ENCODE measurements around the gene NOL7. TPM values are rescaled to one million over a fixed set of nuclear protein-coding genes. Genes with fewer than 3 reads are reported as not detected.

NOL7 gene
- total RNA-seq, 1 experiment from 2014 or later, result 179 TPM

DNA sequence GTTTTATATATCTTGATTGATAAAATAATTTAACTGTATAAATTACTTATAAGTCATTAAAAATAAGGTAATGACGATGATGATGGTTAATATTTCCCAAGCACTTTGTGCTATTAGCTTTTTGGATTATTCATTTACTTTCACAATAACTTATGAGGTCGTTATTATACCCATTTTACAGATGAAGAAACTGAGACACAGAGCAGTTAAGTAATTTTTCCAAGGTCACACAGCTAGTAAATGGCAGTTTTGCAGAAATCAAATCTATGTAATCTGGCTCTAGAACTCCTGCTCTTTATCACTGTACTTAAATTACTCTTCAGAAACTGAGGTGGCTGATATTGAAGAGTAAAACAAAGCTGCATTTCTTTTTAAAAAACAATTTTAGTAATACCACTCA, 18.2 kb downstream of the NOL7 start:
- in situ Hi-C loops (cut with HindIII; ENCODE audit: low pct_unique_long_range_greater_than_20kb, low sequenced_read_pairs), result no loop called here
- DNase-seq (ENCODE audit: low read depth, low spot score), result no peak

DNA sequence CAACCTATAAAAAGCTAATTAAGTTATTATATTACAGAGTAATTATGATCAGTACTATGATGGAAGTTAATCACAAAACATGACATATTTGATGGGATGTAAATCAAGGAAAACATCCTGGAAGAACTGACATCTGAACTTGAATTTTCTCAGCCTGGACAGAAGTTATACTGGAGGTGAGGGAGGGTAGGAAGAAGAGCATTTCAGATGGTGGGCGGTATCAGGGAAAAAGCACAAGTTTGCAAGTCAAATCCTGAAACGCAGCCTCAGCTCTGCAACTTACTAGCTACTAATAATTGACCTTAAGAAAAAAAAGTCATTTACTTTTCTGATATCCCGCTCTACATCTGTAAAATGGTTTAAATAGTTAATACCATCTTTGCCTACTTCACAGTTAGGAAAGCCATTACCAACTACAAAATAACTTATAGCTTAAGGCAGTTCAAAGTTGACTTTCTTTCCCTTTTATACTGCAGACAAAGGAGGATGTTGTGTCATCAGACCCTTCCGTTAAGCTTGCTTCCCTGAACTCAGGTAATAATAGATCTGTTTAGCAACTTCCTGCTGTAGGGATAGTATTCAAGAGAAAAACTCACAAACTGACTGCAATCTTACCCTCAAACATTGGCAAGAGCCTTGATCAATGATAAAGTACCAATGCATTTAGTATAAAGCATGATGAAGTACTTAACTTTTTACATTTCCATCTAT, 21.0 kb downstream of the NOL7 start:
- DNase-seq (ENCODE audit: low read depth, low spot score), result no peak
- in situ Hi-C loops (cut with HindIII; ENCODE audit: low pct_unique_long_range_greater_than_20kb, low sequenced_read_pairs), result no loop called here

DNA sequence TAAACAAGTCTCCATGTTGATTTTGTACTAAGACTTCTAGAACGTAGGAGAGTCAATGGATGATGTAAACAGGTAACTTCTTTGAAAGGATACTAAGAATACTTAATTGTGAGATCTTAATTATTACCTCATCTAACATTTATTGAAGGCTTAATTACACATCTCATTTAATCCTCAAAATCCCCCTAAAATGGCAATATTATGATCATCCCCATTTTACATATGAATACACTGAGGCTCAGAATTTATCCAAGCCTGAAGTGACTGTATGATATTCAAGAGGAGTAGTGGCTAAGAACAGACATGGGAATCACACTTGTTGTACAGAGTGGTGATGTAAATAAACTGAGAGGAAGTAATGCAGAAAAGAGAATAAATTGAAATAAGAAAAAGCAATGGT, 22.9 kb downstream of the NOL7 start:
- no peak for DNase-seq (ENCODE audit: low read depth, low spot score)
- in situ Hi-C loops (cut with HindIII; ENCODE audit: low pct_unique_long_range_greater_than_20kb, low sequenced_read_pairs), result no loop called here

- DNase-seq (ENCODE audit: low read depth, low spot score), result no peak
- in situ Hi-C loops (cut with HindIII; ENCODE audit: low pct_unique_long_range_greater_than_20kb, low sequenced_read_pairs), result no loop called here
These were observed 23.5 kb downstream of the NOL7 start for GRCh38 chr6:13638626-13639025.

- in situ Hi-C loops (cut with HindIII; ENCODE audit: low pct_unique_long_range_greater_than_20kb, low sequenced_read_pairs), result no loop called here
- DNase-seq (ENCODE audit: low read depth, low spot score), result no peak
These were observed 26.2 kb downstream of the NOL7 start for GRCh38 chr6:13641315-13641714.

- in situ Hi-C loops (cut with HindIII; ENCODE audit: low pct_unique_long_range_greater_than_20kb, low sequenced_read_pairs), result no loop called here
These were observed 28.0 kb downstream of the NOL7 start for GRCh38 chr6:13643125-13643524.

GRCh38 chr6:13648850-13649249, 33.7 kb downstream of the NOL7 start:
- no peak for DNase-seq (ENCODE audit: low read depth, low spot score)
- in situ Hi-C loops (cut with HindIII; ENCODE audit: low pct_unique_long_range_greater_than_20kb, low sequenced_read_pairs), result no loop called here

More at GRCh38 chr6:13643125-13643524, 28.0 kb downstream of the NOL7 start:
- no peak for DNase-seq (ENCODE audit: low read depth, low spot score)

GRCh38 chr6:13649393-13649792, 34.3 kb downstream of the NOL7 start:
- in situ Hi-C loops (cut with HindIII; ENCODE audit: low pct_unique_long_range_greater_than_20kb, low sequenced_read_pairs), result no loop called here

DNA sequence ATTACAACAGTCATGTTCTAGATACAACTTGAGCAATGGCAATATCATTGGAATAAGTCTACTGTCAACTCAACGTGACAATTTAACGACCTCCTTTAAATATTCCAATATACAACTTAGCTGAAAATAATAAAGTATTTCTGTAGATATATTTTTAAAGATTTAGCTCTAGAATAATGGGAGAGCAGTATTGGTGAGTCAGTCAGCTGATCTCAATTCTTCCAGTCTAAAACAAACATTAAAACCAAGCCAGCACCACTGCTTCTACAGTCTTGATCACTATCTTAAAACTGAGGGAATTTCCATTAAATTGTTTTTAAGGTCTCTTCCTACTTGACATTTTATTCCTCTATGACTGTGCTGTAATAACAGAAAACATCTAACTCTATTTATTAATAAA, 38.2 kb downstream of the NOL7 start:
- no peak for DNase-seq (ENCODE audit: low read depth, low spot score)
- in situ Hi-C loops (cut with HindIII; ENCODE audit: low pct_unique_long_range_greater_than_20kb, low sequenced_read_pairs), result no loop called here

More at GRCh38 chr6:13649393-13649792, 34.3 kb downstream of the NOL7 start:
- no peak for DNase-seq (ENCODE audit: low read depth, low spot score)

DNA sequence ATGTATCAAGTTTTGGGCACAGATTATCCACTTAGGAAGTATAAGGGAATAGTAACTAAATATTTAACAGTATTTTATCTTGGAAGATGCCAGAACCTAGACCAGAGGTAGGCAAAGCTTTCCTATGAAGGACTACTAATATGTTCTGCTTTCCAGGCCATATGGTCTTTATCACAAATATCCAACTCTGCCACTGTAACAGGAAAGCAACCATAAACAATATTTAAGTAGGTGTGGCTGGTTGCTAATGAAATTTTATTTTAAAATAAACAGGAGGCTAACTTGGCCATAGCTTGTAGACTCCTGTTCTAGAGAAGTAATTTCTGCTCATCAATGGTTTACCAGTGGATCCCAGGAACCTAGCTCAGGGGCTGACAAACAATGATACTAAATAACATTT, 39.4 kb downstream of the NOL7 start:
- no peak for DNase-seq (ENCODE audit: low read depth, low spot score)
- in situ Hi-C loops (cut with HindIII; ENCODE audit: low pct_unique_long_range_greater_than_20kb, low sequenced_read_pairs), result no loop called here

GRCh38 chr6:13655700-13656099, 40.6 kb downstream of the NOL7 start:
- no peak for DNase-seq (ENCODE audit: low read depth, low spot score)
- in situ Hi-C loops (cut with HindIII; ENCODE audit: low pct_unique_long_range_greater_than_20kb, low sequenced_read_pairs), result no loop called here

GRCh38 chr6:13660273-13660672, 45.1 kb downstream of the NOL7 start:
- in situ Hi-C loops (cut with HindIII; ENCODE audit: low pct_unique_long_range_greater_than_20kb, low sequenced_read_pairs), result no loop called here
- DNase-seq (ENCODE audit: low read depth, low spot score), result no peak

DNA sequence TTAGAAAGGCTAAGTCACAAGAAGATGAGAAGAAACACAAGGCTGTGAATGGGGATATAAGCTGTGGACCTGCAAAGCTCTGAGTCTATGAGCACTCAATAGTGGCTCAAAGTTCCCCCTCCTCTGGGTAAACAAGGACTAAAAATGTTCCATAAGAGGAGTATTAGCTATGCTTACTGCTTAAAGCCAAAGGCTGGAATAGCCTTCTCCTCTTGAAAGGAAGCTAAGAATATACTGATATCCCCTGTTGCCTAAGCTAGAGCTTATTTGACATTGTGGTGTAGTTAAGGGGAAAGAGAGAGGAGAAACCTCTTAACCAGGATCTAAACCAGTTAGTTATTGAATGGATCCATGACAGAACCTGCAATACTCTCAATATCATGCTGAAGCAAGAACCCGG, 45.8 kb downstream of the NOL7 start:
- DNase-seq (ENCODE audit: low read depth, low spot score), result no peak
- in situ Hi-C loops (cut with HindIII; ENCODE audit: low pct_unique_long_range_greater_than_20kb, low sequenced_read_pairs), result no loop called here

- peak; percentile 20 for DNase-seq (ENCODE audit: low read depth, low spot score)
- in situ Hi-C loops (cut with HindIII; ENCODE audit: low pct_unique_long_range_greater_than_20kb, low sequenced_read_pairs), result no loop called here
These were observed 46.5 kb downstream of the NOL7 start for GRCh38 chr6:13661647-13662046.

DNA sequence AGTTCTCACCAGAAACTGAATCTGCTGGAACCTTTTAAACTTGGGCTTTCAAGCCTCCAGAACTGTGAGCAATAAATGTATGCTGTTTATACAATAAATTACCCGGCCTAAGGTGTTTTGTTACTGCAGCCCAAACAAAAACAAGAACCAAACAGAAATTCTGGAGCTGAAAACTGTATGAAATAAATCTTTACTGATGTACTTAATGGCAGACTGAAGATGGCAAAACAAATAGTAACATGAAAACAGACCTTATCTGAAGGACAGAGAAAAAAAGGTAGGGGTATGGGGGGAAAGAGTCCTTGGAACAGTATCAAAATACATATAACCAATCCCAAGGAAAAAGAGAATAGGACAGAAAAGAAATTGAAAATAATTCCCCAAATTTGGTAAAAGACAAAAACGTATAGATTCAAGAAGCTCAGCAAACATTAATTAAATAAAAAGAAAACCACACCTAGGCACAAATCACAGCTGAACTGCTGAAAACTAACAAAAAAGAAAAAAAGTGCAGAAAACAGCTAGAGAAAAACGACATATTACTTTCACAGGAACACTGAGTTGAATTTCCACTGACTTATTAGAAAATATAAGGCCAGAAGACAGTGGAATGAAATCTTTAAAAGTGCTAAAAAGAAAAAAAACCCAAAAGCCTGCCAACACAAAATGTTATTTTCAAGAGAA, 47.7 kb downstream of the NOL7 start:
- no peak for DNase-seq (ENCODE audit: low read depth, low spot score)
- in situ Hi-C loops (cut with HindIII; ENCODE audit: low pct_unique_long_range_greater_than_20kb, low sequenced_read_pairs), result no loop called here

DNA sequence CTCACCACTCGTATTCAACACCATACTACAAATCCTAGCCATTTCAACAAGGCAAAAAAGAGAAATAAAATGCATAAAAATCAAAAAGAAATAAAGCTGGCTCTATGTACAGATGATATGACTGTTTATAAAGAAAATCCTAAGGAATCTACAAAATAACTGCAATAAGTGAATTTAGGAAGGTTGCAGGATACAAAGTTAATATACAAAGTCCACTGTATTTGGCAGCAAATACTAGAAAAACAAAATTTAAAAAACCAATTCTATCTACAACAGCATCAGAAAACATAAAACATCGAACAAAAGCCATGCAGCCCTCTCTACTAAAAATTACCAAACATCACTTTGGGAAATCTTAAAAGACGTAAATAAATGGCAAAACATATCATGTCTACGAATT, 48.9 kb downstream of the NOL7 start:
- in situ Hi-C loops (cut with HindIII; ENCODE audit: low pct_unique_long_range_greater_than_20kb, low sequenced_read_pairs), result no loop called here
- DNase-seq (ENCODE audit: low read depth, low spot score), result no peak

DNA sequence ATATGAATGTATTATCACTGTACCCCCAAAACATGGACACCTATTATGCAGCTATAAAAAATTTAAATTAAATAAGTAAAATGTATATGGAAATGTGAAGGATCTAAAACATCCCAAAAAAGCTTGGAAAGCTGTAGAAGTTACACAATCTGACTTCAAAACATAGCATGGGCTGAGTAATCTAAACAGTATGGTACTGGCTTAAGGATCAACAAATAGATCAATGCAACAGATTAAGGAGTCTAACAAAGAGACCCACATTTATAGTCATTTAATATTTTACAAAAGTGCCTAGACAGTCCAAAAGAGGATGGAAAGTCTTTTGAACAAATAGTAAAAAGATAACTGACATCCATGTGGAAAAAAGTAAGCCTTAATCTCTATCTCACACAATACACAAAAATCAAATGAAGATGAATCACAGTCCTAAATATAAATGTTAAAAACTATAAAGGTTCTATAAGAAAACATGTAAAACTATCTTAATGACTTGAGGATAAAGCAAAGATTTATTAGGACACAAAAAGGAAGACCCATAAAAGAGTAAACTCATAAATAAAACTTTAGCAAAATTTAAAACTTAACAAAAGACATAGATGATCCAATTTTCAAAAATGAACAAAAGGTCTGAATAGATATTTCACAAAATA, 49.7 kb downstream of the NOL7 start:
- in situ Hi-C loops (cut with HindIII; ENCODE audit: low pct_unique_long_range_greater_than_20kb, low sequenced_read_pairs), result no loop called here
- no peak for DNase-seq (ENCODE audit: low read depth, low spot score)

- no peak for DNase-seq (ENCODE audit: low read depth, low spot score)
- in situ Hi-C loops (cut with HindIII; ENCODE audit: low pct_unique_long_range_greater_than_20kb, low sequenced_read_pairs), result no loop called here
These were observed 51.3 kb downstream of the NOL7 start for GRCh38 chr6:13666194-13667105.

All from SK-MEL-5 (cell line).